ENCODE data around the gene FHL2. TPM values are rescaled to one million over a fixed set of nuclear protein-coding genes. Genes with fewer than 3 reads are reported as not detected.

FHL2 gene
- total and polyA plus RNA-seq, 9 of the 15 experiments (the other 6 are each of a cell fraction or from before 2014, with no cell fraction given), result 7.5 to 33.1 (median 23.9) TPM

- no peaks in the 10 kb centered on the region for H3K9me3 ChIP-seq (replicated peaks; ENCODE audit: control insufficient read depth, insufficient read depth, low read depth, low read length)
- POLR2A ChIA-PET, result interaction anchor here (3.0 kb wide), 1 partner anchor 12 kb away, joined by 20 read pairs; the partner anchor contains the start of gene TGFBRAP1
- no peak overlapping the region for H3K9ac ChIP-seq (ENCODE audit: insufficient read depth in 1 of 2, low read depth in 2 of 2, low read length in 2 of 2)
- H2AFZ ChIP-seq (ENCODE audit: low read depth, low read length), result no peak overlapping the region
- intact Hi-C loops (cut with micrococcal nuclease) (no loop called here), in situ Hi-C loops (cut with MboI) (no loop called here)
- peaks cover 77% of the 10 kb centered on the region for H3K79me2 ChIP-seq (ENCODE audit: control insufficient read depth, insufficient read depth, low read length)
- peaks cover 0 to 11% of the 10 kb centered on the region in 2 experiments; a peak in 2 of 5 replicates for H3K4me1 ChIP-seq (replicated peaks in 1 of 2; ENCODE audit: control insufficient read depth in 2 of 2, insufficient read depth in 2 of 2, low read length in 2 of 2)
- no peaks in the 10 kb centered on the region for H3K9me1 ChIP-seq (ENCODE audit: control insufficient read depth, insufficient read depth, low read length)
- no peak overlapping the region for H3K4me2 ChIP-seq (ENCODE audit: insufficient read depth, low read length)
- CTCF ChIA-PET (ENCODE audit: low intra/inter-chr PET ratio), result no interaction called here
- H3K27ac ChIP-seq (ENCODE audit: extremely low read depth, low read depth, low read length), result no peak overlapping the region
- no peaks in the 10 kb centered on the region for H3K27me3 ChIP-seq (ENCODE audit: control insufficient read depth in 2 of 2, insufficient read depth in 2 of 2, low read length in 2 of 2)
- H4K20me1 ChIP-seq (replicated peaks; ENCODE audit: control insufficient read depth, insufficient read depth, low read length), result no peaks in the 10 kb centered on the region
- no peak for DNase-seq (ENCODE audit: extremely low read depth in 1 of 4, low spot score in 3 of 4)
- H3K36me3 ChIP-seq (ENCODE audit: control insufficient read depth, insufficient read depth, low read length), result peaks cover 4% of the 10 kb centered on the region; the same call in 1 of the 3 replicates
- 81% methylated on average over 3 of the region's 3 CpGs for WGBS (ENCODE audit: insufficient coverage, low coverage, missing lambda C conversion rate)
- TF ChIP-seq FOXA1 (IDR thresholded peaks at IDR 0.05; ENCODE audit: borderline replicate concordance) (no peak), MAZ (CRISPR knock-in tag; conservative IDR thresholded peaks at IDR 0.05 in 1 of 2, IDR thresholded peaks at IDR 0.05 in 1 of 2) (no peak), ZNF133 (CRISPR knock-in tag; IDR thresholded peaks at IDR 0.05) (no peak), SMAD3 (CRISPR knock-in tag; conservative IDR thresholded peaks at IDR 0.05) (no peak), ARNT (IDR thresholded peaks at IDR 0.05) (no peak), GTF3C2 (IDR thresholded peaks at IDR 0.05; ENCODE audit: borderline replicate concordance, extremely low read depth, insufficient read length) (no peak), TCFL5 (CRISPR knock-in tag; conservative IDR thresholded peaks at IDR 0.05) (no peak), PHF20 (IDR thresholded peaks at IDR 0.05; ENCODE audit: partially characterized antibody) (no peak), PRDM10 (IDR thresholded peaks at IDR 0.05; ENCODE audit: partially characterized antibody) (no peak), KDM5B (IDR thresholded peaks at IDR 0.05; ENCODE audit: insufficient replicate concordance, low read depth, low read length) (no peak), MIER1 (IDR thresholded peaks at IDR 0.05; ENCODE audit: low read depth) (no peak), HMBOX1 (IDR thresholded peaks at IDR 0.05) (no peak), ZNF239 (CRISPR knock-in tag; IDR thresholded peaks at IDR 0.05) (no peak)
- FAIRE-seq, result no peak
- no peak overlapping the region for H3K4me3 ChIP-seq
- no peak for ATAC-seq
- BruUV-seq (replicated peaks), result no TSS peak
Observed at GRCh38 chr2:105317937-105318336, 80.9 kb downstream of the FHL2 start.
